GM23338 (cell line): ENCODE data around the gene DRC3.

Source experiments
- CREB1 ChIP-seq: fragments of 250-450 bp; sonication (Bioruptor Pico); IDR thresholded peaks from 2 replicates; pipeline ENCODE4 v1.5.0; 2020; ENCODE audit warnings: low read depth, mild to moderate bottlenecking, moderate library complexity
- CTCF ChIP-seq, 2 experiments: fragments of 200-600 bp in 1 of 2; sonication (generic) in 1 of 2; conservative IDR thresholded peaks; 2 replicates each; pipeline versions ENCODE4 v1.5.1 to v1.6.1; 2016 to 2017; ENCODE audit warnings: antibody characterized with exemption in 2 of 2, low read depth in 2 of 2, mild to moderate bottlenecking in 2 of 2, moderate library complexity in 1 of 2
- EZH2phosphoT487 ChIP-seq: fragments of 200-600 bp; sonication (generic); IDR thresholded peaks from one replicate; pipeline ENCODE4 v1.8.1; 2018; ENCODE audit warnings: antibody characterized with exemption; ENCODE audit not compliant: unreplicated experiment
- JUNB ChIP-seq: IDR thresholded peaks from one replicate; pipeline ENCODE4 v1.6.1; 2016; ENCODE audit warnings: antibody characterized with exemption; ENCODE audit not compliant: unreplicated experiment
- POLR2AphosphoS5 ChIP-seq: IDR thresholded peaks from 2 replicates; pipeline ENCODE4 v1.6.1; 2016; ENCODE audit warnings: antibody characterized with exemption, low read depth
- REST ChIP-seq: IDR thresholded peaks from one replicate; pipeline ENCODE4 v1.6.1; 2018; ENCODE audit warnings: antibody characterized with exemption; ENCODE audit not compliant: unreplicated experiment

DNA sequence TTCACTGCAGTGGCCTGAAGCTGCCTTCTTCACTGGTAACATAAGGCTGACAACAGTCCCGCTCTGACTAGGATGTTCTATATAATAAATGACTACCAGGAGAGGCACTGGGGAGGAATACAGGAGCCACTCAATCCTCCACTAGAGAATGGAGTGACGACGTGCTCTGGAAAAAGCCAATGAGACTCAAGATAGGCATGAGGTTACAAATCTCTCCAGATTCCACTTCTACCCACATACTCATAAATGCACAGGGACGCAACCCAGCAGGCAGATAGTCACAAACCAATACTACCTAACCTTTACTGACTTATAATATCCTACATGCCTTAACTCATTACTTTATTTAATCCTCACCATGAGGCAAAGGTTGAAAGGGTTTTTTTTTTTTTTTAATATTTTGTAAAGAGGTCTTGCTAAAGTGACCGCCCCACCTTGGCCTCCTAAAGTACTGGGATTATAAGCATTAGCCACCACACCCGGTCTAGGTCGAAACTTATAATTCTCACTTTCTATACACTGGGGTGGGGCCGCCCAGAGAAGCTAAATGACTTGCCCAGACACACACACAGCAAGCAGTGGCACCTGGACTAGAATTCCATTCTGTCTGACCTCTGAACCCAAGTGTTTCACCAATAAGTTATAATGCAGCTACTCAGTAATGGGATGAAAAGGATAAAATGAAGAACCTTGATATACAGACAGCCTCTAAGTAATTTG is 34.1 kb upstream of the DRC3 start:
- TF ChIP-seq CTCF (conservative IDR thresholded peaks at IDR 0.05; ENCODE audit: low read depth in 2 of 2), result no peak
- TF ChIP-seq REST, result no peak
- no peak for TF ChIP-seq EZH2phosphoT487
- TF ChIP-seq CREB1 (CRISPR knock-in tag), result no peak
- TF ChIP-seq POLR2AphosphoS5, result no peak
- TF ChIP-seq JUNB, result no peak
